AG04449 (cell line): Measurements from ENCODE around the gene CERK.

Experiments used
- CTCF ChIA-PET: fragments of 350-600 bp; formaldehyde crosslinking; extraction: SDS; loops from one replicate; lab custom pipeline; 2021; ENCODE audit warnings: antibody characterized with exemption; lab: Yijun Ruan, JAX
- POLR2A ChIA-PET: fragments of 400-600, 350-600 bp; formaldehyde crosslinking; extraction: SDS; loops from one replicate; lab custom pipeline; 2020; ENCODE audit warnings: antibody characterized with exemption, inconsistent platforms; lab: Yijun Ruan, JAX
- DNase-seq: peaks from one replicate; pipeline ENCODE4 v3.0.0-alpha.2; 2010; ENCODE audit warnings: low read depth, low spot score
- H3K4me3 ChIP-seq: 2 replicates; pipeline ENCODE4 v1.5.1; 2011; ENCODE audit warnings: low read depth, mild to moderate bottlenecking, control low read depth, low read length
- CTCF ChIP-seq: IDR thresholded peaks from one replicate; pipeline ENCODE4 v1.5.1; 2011; ENCODE audit warnings: mild to moderate bottlenecking, moderate library complexity, low read length, control low read depth, inconsistent platforms; ENCODE audit not compliant: insufficient read depth; ENCODE audit errors: missing control alignments

Gene CERK

DNA sequence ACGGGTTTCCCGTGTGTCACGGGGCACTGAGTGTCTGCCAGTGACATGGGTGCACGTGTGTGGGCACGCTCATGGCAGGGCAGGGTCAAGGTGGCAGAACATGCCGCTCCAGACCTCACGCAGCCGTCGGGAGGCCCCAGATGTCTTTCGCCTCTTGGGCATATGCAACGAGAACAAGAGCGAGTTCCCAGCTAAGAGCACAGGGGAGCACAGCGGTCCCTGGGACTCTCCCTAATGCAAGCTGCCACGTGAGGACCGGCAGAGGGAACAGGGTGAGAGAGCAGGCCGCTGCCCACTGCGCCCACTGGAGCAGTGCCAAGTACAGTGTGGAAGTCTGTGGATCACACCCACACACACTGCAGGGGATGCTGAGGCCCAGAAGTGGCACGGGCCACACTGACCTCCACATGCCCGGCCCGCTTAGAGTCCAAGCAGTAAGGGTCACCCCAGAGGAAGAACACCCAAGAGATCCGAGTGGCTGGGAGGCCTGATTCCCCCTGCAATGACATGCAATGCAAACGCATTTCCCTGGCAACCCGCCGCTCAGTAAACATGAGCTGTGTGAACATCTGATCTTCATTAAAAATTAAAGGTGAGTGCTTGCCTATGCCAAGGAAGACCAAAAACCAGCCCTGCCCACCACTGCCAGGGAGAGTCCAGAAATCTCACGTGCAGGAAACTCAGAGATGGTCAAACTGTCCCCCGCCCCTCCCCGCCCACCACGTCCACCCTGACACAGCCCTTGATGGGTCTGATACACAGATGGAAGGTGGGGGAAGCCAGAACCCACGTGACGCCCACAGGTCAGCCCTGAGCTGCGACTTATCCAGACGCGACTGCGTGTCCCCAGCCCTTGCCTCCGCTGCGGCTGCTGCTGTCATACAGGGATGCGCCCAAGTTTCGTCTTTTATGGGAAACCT is 11.7 kb downstream of the CERK start:
- POLR2A ChIA-PET = interaction anchor here (0.7 kb wide), 1 partner anchor 36 kb away, joined by 3 read pairs; the partner anchor contains the start of gene TBC1D22A
- no peak overlapping the region for H3K4me3 ChIP-seq
- CTCF ChIA-PET = interaction anchor here (0.9 kb wide), 1 partner anchor 32 kb away, joined by 3 read pairs; no protein-coding TSS in a partner anchor
- no peak for DNase-seq
- no peak for TF ChIP-seq CTCF

DNA sequence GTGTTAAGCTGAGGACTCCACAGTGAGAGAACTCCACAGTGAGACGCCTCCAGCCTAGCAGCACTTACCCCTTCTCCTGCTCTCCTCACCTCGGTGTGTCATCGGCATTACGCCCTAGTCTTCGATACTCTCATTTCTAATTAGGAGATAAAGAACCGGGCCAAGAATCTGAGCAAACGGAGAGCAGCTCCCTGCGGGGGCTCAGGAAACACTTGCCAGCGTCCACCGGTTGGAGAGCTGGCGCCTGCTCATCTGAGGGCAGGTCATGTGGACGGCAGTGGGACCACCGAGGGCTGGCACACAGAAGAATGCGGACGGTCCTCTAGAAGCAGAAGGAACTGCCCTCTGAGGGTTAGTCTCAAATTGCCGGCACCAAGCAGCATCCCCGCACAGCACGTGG is 13.0 kb downstream of the CERK start:
- CTCF ChIA-PET = interaction anchor here (0.9 kb wide), 1 partner anchor 33 kb away, joined by 3 read pairs; no protein-coding TSS in a partner anchor
- DNase-seq = no peak
- no peak for TF ChIP-seq CTCF
- POLR2A ChIA-PET = no interaction called here
- H3K4me3 ChIP-seq = no peak overlapping the region

- CTCF ChIA-PET = interaction anchor here (0.6 kb wide), 1 partner anchor 75 kb away, joined by 3 read pairs; no protein-coding TSS in a partner anchor
- DNase-seq = no peak
- TF ChIP-seq CTCF = no peak
- H3K4me3 ChIP-seq = no peak overlapping the region
- POLR2A ChIA-PET = no interaction called here
These were observed 14.2 kb downstream of the CERK start for GRCh38 chr22:46723882-46724281.

DNA sequence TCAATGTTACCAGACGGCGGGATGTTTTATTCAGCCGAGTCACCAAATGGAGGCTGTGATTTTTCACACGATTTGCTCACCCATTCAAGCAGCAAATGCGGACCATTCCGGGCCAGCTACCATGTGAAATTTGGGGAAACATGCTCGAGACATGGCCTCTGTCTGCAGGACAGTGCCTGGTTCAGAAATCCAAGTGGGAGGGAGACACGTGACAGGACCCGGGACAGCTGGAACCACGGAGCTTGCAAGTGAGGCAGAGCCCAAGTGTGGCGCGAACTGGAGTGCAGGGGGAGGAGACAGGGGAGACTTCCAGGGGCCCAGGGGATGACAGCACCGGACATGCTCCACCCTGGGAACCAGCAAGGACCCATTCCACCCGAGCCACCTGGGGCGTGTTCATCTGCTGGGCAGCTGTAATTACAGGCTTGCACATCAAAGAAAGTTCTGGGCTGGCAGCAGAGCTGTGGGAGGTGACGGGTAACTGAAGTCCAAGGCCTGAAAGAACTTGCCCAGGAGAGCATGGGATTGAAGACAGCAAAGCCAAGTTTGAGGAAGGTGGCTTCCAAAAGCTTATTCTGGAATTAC is 16.5 kb downstream of the CERK start:
- TF ChIP-seq CTCF = no peak
- ChIA-PET POLR2A (no interaction called here), CTCF (interaction anchor here (1.2 to 1.3 kb wide), 2 partner anchors 17 to 158 kb away, joined by 3 to 4 read pairs; no protein-coding TSS in a partner anchor)
- DNase-seq = no peak
- H3K4me3 ChIP-seq = no peak overlapping the region

GRCh38 chr22:46719921-46720320 is 18.1 kb downstream of the CERK start:
- ChIA-PET POLR2A (no interaction called here), CTCF (interaction anchor here (1.1 kb wide), 1 partner anchor 39 kb away, joined by 3 read pairs; no protein-coding TSS in a partner anchor)
- no peak overlapping the region for H3K4me3 ChIP-seq
- TF ChIP-seq CTCF = no peak
- no peak for DNase-seq

GRCh38 chr22:46714550-46714949 is 23.5 kb downstream of the CERK start:
- no peak for DNase-seq
- ChIA-PET POLR2A (no interaction called here), CTCF (interaction anchor here (1.6 kb wide), 1 partner anchor 151 kb away, joined by 3 read pairs; no protein-coding TSS in a partner anchor)
- no peak overlapping the region for H3K4me3 ChIP-seq
- no peak for TF ChIP-seq CTCF
